SK-N-SH (cell line): ENCODE data around the gene CCR9. TPM values are rescaled to one million over a fixed set of nuclear protein-coding genes. Genes with fewer than 3 reads are reported as not detected.

Experiments used
- CTCF ChIA-PET: fragments of 300-600, 350-600 bp; formaldehyde crosslinking; extraction: SDS; loops from one replicate; lab custom pipeline; 2021; lab: Yijun Ruan, JAX
- POLR2A ChIA-PET: fragments of 350-600 bp; sonication (Branson Sonifier 250); formaldehyde crosslinking; extraction: SDS; loops from one replicate; lab custom pipeline; 2020; ENCODE audit warnings: antibody characterized with exemption, inconsistent platforms; lab: Yijun Ruan, JAX
- DNase-seq: peaks from one replicate; pipeline ENCODE4 v3.0.0; 2012
- H2AFZ ChIP-seq: fragments of 200-600 bp; sonication (generic); 2 replicates; pipeline ENCODE4 v1.8.1; 2016; ENCODE audit warnings: antibody characterized with exemption, mild to moderate bottlenecking, low read depth
- H3F3A ChIP-seq: fragments of 200-600 bp; sonication (generic); replicated peaks from 2 replicates; pipeline ENCODE3; 2016; ENCODE audit warnings: antibody characterized with exemption, mild to moderate bottlenecking; ENCODE audit not compliant: insufficient read depth
- H3K27ac ChIP-seq, 2 experiments: fragments of 200-500 bp in 1 of 2; fragments of 200-600 bp in 1 of 2; sonication (Bioruptor generic) in 1 of 2; sonication (generic), shearing (Covaris generic) in 1 of 2; 2 replicates each; pipeline versions ENCODE4 v1.5.1 to v1.6.1; 2014 to 2016; ENCODE audit warnings: low read depth in 2 of 2, inconsistent platforms in 1 of 2, low read length in 1 of 2, mild to moderate bottlenecking in 1 of 2, mixed read lengths in 1 of 2
- H3K27me3 ChIP-seq: fragments of 200-600 bp; sonication (generic), shearing (Covaris generic); 2 replicates; pipeline ENCODE4 v1.6.1; 2016; ENCODE audit warnings: mixed run types; ENCODE audit not compliant: insufficient read depth
- H3K36me3 ChIP-seq, 2 experiments: fragments of 200-500 bp in 1 of 2; fragments of 200-600 bp in 1 of 2; sonication (Bioruptor generic) in 1 of 2; sonication (generic) in 1 of 2; replicated peaks in 1 of 2; 2 replicates each; pipeline versions ENCODE3 to v1.5.1; 2014 to 2016; ENCODE audit warnings: low read length in 1 of 2, mild to moderate bottlenecking in 1 of 2; ENCODE audit not compliant: insufficient read depth in 2 of 2, control insufficient read depth in 1 of 2
- H3K4me1 ChIP-seq, 2 experiments: fragments of 200-500 bp in 1 of 2; fragments of 200-600 bp in 1 of 2; sonication (Bioruptor generic) in 1 of 2; sonication (generic), shearing (Covaris generic) in 1 of 2; 2 replicates each; pipeline versions ENCODE4 v1.5.1 to v1.6.1; 2014 to 2016; ENCODE audit warnings: low read depth in 1 of 2, low read length in 1 of 2, mixed run types in 1 of 2; ENCODE audit not compliant: insufficient read depth in 2 of 2, control insufficient read depth in 1 of 2
- H3K4me2 ChIP-seq: fragments of 200-600 bp; sonication (generic), shearing (Covaris generic); 2 replicates; pipeline ENCODE4 v1.6.1; 2017; ENCODE audit warnings: mixed run types
- H3K4me3 ChIP-seq, 2 experiments: fragments of 200-500 bp in 1 of 2; fragments of 200-600 bp in 1 of 2; sonication (Bioruptor generic) in 1 of 2; sonication (generic), shearing (Covaris generic) in 1 of 2; 2 replicates each; pipeline versions ENCODE4 v1.5.1 to v1.8.1; 2014 to 2016; ENCODE audit warnings: low read depth in 2 of 2, inconsistent platforms in 1 of 2, low read length in 1 of 2, mild to moderate bottlenecking in 1 of 2, mixed read lengths in 1 of 2, moderate library complexity in 1 of 2
- H3K79me2 ChIP-seq: fragments of 200-600 bp; sonication (generic); 2 replicates; pipeline ENCODE4 v1.8.1; 2017; ENCODE audit warnings: mild to moderate bottlenecking; ENCODE audit not compliant: insufficient read depth
- H3K9ac ChIP-seq: fragments of 200-600 bp; sonication (generic); 2 replicates; pipeline ENCODE4 v1.6.1; 2017; ENCODE audit warnings: mixed run types
- H3K9me2 ChIP-seq: fragments of 200-600 bp; sonication (generic); 2 replicates; pipeline ENCODE4 v1.6.1; 2017; ENCODE audit warnings: mixed run types
- H3K9me3 ChIP-seq: fragments of 200-600 bp; sonication (generic); 2 replicates; pipeline ENCODE4 v1.6.1; 2017; ENCODE audit warnings: mixed run types, mild to moderate bottlenecking, moderate library complexity
- H4K20me1 ChIP-seq: fragments of 200-600 bp; sonication (generic); 2 replicates; pipeline ENCODE4 v1.6.1; 2017; ENCODE audit warnings: mild to moderate bottlenecking, mixed run types; ENCODE audit not compliant: insufficient read depth
- CHD2 ChIP-seq: fragments of 150-350 bp; IDR thresholded peaks from 2 replicates; pipeline ENCODE4 v1.6.1; 2018; ENCODE audit warnings: low read length; ENCODE audit not compliant: partially characterized antibody
- ELF1 ChIP-seq: IDR thresholded peaks from 2 replicates; pipeline ENCODE4 v1.4.0; 2012
- GATA2 ChIP-seq: sonication (generic); formaldehyde crosslinking; IDR thresholded peaks from 2 replicates; pipeline ENCODE4 v1.5.0; 2020; ENCODE audit warnings: mild to moderate bottlenecking, missing genetic modification reagents
- MEF2A ChIP-seq: IDR thresholded peaks from 2 replicates; pipeline ENCODE4 v1.4.0; 2012; ENCODE audit warnings: low read depth, borderline replicate concordance
- NRF1 ChIP-seq: IDR thresholded peaks from 2 replicates; pipeline ENCODE4 v1.6.1; 2012; ENCODE audit warnings: low read depth, mild to moderate bottlenecking, low read length
- RAD21 ChIP-seq: IDR thresholded peaks from 2 replicates; pipeline ENCODE4 v1.6.1; 2012; ENCODE audit warnings: mild to moderate bottlenecking, low read length
- RCOR1 ChIP-seq: fragments of 150-350 bp; IDR thresholded peaks from 2 replicates; pipeline ENCODE4 v1.6.1; 2017; ENCODE audit warnings: antibody characterized with exemption, low read length
- RFX5 ChIP-seq: IDR thresholded peaks from 2 replicates; pipeline ENCODE4 v1.6.1; 2012; ENCODE audit warnings: mild to moderate bottlenecking, improper control_type of control experiment, low read length
- RXRA ChIP-seq: IDR thresholded peaks from 2 replicates; pipeline ENCODE4 v1.4.0; 2012; ENCODE audit warnings: low read depth, mild to moderate bottlenecking, borderline replicate concordance
- SIN3A ChIP-seq: IDR thresholded peaks from 2 replicates; pipeline ENCODE4 v1.6.1; 2012; ENCODE audit warnings: low read depth, mild to moderate bottlenecking, low read length, moderate library complexity, borderline replicate concordance
- TAF1 ChIP-seq: IDR thresholded peaks from 2 replicates; pipeline ENCODE4 v1.6.1; 2012; ENCODE audit warnings: low read depth, mild to moderate bottlenecking, low read length, moderate library complexity, borderline replicate concordance
- TCF12 ChIP-seq: IDR thresholded peaks from 2 replicates; pipeline ENCODE4 v1.4.0; 2012
- YY1 ChIP-seq: IDR thresholded peaks from 2 replicates; pipeline ENCODE4 v1.4.0; 2012; ENCODE audit warnings: low read depth, mild to moderate bottlenecking
- WGBS: methylation state at CpG from one replicate; pipeline ENCODE4 v1.1.6; 2017; ENCODE audit warnings: low lambda C conversion rate; 5-methylcytosine and 5-hydroxymethylcytosine counted together
- polyA plus RNA-seq, 3 experiments: library from polyadenylated mRNA; depleted of rRNA; stranded (reverse); fragments of >200 nt; gene quantifications; 2 replicates each; pipeline ENCODE4 v1.2.3, GENCODE V29; 2012
- TF ChIP-seq, protein P1 (sequence below): IDR thresholded peaks from 2 replicates; pipeline ENCODE4 v1.6.1; 2012; ENCODE audit warnings: mild to moderate bottlenecking, low read depth, low read length, moderate library complexity
- TF ChIP-seq, protein P2 (sequence below): fragments of 150-350 bp; IDR thresholded peaks from 2 replicates; pipeline ENCODE4 v1.6.1; 2017; ENCODE audit warnings: antibody characterized with exemption, low read length, low read depth, borderline replicate concordance

Gene CCR9
- polyA plus RNA-seq, 1 of the 3 experiments (the other 2 are of a cell fraction): not detected

DNA sequence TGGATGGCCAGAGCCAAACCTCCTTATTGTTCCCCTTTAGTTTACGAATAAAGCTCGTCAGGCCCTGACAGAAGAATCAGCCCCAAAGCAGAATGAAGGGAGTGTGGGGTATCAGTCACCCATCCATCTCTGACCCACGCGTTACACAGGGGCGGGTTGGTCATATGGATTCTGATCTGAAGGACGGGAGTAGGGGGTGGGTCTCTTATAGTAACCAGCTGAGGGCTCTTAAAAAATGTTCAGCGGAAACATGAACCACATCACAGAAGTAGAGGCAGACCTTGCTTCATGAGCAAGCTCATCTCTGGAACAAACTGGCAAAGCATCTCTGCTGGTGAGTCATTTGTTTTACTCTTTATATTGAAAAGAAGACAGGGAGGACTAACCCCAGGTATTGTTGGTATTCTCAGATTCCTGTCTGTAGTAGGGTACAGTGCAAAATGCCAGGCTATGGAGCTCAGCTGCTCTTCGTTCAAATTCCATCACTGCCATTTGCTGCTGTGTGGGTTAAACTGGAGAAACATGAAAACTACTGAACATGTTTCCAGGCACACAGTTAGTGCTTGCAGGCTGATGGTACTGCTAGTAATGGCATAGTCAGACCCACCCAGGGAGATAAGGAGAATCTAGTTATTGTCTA, 57.0 kb downstream of the CCR9 start, which contains the start of gene CXCR6 (continued):
- TF ChIP-seq, protein P1, sequence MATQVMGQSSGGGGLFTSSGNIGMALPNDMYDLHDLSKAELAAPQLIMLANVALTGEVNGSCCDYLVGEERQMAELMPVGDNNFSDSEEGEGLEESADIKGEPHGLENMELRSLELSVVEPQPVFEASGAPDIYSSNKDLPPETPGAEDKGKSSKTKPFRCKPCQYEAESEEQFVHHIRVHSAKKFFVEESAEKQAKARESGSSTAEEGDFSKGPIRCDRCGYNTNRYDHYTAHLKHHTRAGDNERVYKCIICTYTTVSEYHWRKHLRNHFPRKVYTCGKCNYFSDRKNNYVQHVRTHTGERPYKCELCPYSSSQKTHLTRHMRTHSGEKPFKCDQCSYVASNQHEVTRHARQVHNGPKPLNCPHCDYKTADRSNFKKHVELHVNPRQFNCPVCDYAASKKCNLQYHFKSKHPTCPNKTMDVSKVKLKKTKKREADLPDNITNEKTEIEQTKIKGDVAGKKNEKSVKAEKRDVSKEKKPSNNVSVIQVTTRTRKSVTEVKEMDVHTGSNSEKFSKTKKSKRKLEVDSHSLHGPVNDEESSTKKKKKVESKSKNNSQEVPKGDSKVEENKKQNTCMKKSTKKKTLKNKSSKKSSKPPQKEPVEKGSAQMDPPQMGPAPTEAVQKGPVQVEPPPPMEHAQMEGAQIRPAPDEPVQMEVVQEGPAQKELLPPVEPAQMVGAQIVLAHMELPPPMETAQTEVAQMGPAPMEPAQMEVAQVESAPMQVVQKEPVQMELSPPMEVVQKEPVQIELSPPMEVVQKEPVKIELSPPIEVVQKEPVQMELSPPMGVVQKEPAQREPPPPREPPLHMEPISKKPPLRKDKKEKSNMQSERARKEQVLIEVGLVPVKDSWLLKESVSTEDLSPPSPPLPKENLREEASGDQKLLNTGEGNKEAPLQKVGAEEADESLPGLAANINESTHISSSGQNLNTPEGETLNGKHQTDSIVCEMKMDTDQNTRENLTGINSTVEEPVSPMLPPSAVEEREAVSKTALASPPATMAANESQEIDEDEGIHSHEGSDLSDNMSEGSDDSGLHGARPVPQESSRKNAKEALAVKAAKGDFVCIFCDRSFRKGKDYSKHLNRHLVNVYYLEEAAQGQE: no peak
- TF ChIP-seq RAD21: no peak

DNA sequence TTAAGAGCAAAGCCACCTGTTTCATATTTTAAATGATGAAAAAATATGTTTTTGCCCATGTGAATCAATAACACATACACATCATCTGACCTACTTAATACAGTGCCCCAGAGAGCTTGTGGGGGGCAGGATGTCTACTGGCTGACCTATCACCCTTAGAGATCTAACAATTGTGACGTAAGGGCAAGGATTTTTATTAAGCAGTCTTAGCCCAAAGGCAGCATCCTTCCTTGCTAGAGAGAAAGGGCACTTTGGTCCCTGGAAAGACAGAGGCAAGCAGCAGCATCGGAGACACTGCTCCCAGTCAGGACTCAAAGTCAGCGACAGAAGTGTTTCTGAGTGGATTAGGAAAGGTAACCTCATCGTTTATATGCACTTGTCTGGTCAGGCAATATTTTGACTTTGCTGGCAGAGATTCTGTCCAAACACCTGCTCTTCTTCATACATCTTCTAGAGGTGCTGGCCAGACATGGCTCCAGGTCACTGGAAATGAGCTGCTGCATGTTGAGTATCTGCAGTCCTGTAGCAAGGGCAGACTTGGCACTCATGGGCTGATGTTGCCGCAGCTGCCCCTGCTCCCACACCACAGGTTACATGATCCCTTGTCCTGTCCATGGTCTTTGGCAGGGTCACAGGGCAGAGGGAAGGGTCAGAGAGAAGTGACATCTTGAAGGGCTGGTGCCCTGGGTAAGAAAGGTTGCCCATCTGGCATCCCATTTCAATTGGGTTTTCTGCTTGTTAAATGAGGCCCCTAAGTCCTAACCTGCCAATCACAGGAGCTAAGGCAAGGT, 58.7 kb downstream of the CCR9 start:
- Histone ChIP-seq H2AFZ (no peak overlapping the region), H3K9ac (no peak overlapping the region), H3K4me3 (no peak overlapping the region), H3K9me3 (no peaks in the 10 kb centered on the region), H3K4me1 (peaks cover 0 to 13% of the 10 kb centered on the region in 2 experiments; a peak in 1 of 4 replicates), H4K20me1 (no peaks in the 10 kb centered on the region), H3F3A (no peaks in the 10 kb centered on the region), H3K4me2 (no peak overlapping the region), H3K27me3 (no peaks in the 10 kb centered on the region), H3K27ac (no peak overlapping the region), H3K9me2 (no peaks in the 10 kb centered on the region), H3K36me3 (peaks cover 0 to 41% of the 10 kb centered on the region in 2 experiments), H3K79me2 (no peaks in the 10 kb centered on the region)
- 98% methylated on average over 5 of the region's 5 CpGs for WGBS
- ChIA-PET CTCF (interaction anchor here (0.7 to 1.9 kb wide), 3 partner anchors 132 to 134 kb away, joined by 4 to 8 read pairs (median 7); no protein-coding TSS in a partner anchor), POLR2A (no interaction called here)
- TF ChIP-seq NRF1: no peak
- TF ChIP-seq RCOR1: no peak
- no peak for TF ChIP-seq TAF1
- no peak for TF ChIP-seq MEF2A
- TF ChIP-seq ELF1: no peak
- TF ChIP-seq RXRA: no peak
- DNase-seq: no peak

DNA sequence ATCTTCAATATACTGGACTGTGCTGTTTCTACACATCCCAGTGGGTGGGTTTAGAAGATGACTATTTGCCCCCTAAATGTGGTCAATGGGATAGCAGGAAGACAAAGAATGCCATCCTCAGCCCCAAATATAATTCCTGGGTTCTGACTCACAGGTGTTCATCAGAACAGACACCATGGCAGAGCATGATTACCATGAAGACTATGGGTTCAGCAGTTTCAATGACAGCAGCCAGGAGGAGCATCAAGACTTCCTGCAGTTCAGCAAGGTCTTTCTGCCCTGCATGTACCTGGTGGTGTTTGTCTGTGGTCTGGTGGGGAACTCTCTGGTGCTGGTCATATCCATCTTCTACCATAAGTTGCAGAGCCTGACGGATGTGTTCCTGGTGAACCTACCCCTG, 60.0 kb downstream of the CCR9 start:
- Histone ChIP-seq H3F3A (no peaks in the 10 kb centered on the region), H3K79me2 (no peaks in the 10 kb centered on the region), H3K4me2 (no peak overlapping the region), H3K9me2 (no peaks in the 10 kb centered on the region), H3K4me3 (no peak overlapping the region), H2AFZ (no peak overlapping the region), H3K36me3 (peaks cover 3 to 50% of the 10 kb centered on the region in 2 experiments), H3K9me3 (no peaks in the 10 kb centered on the region), H3K27ac (no peak overlapping the region), H3K9ac (no peak overlapping the region), H4K20me1 (no peaks in the 10 kb centered on the region), H3K4me1 (peaks cover 0 to 13% of the 10 kb centered on the region in 2 experiments; a peak in 1 of 4 replicates), H3K27me3 (no peaks in the 10 kb centered on the region)
- ChIA-PET POLR2A (no interaction called here), CTCF (interaction anchor here (1.6 to 1.9 kb wide), 2 partner anchors 132 to 133 kb away, joined by 7 to 8 read pairs; no protein-coding TSS in a partner anchor)
- WGBS: 100% methylated on average over 1 of the region's 1 CpG
- no peak for TF ChIP-seq SIN3A
- TF ChIP-seq GATA2: no peak
- TF ChIP-seq TCF12: no peak
- TF ChIP-seq YY1: no peak
- TF ChIP-seq, protein P2, sequence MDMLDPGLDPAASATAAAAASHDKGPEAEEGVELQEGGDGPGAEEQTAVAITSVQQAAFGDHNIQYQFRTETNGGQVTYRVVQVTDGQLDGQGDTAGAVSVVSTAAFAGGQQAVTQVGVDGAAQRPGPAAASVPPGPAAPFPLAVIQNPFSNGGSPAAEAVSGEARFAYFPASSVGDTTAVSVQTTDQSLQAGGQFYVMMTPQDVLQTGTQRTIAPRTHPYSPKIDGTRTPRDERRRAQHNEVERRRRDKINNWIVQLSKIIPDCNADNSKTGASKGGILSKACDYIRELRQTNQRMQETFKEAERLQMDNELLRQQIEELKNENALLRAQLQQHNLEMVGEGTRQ: no peak
- no peak for TF ChIP-seq RXRA
- TF ChIP-seq, protein P1: no peak
- no peak for TF ChIP-seq RFX5
- no peak for TF ChIP-seq CHD2
- no peak for DNase-seq
